Thyroid gland (tissue), 4 donors: Measurements from ENCODE around the gene FAM193B. TPM values are rescaled to one million over a fixed set of nuclear protein-coding genes. Genes with fewer than 3 reads are reported as not detected.
A peak's percentile ranks its signal among the peaks of the same experiment; 100 is the strongest.

Experiments
- DNase-seq, 2 donors: peaks; one replicate each; pipeline ENCODE4 v3.0.0-alpha.2; 2019
- H3K27ac ChIP-seq, 3 donors: fragments of 200-600 bp; sonication (generic); 1 replicate in 2 of 3; 2 replicates in 1 of 3; pipeline ENCODE4 v1.5.1; 2016 to 2019; ENCODE audit warnings: mild to moderate bottlenecking in 1 of 3, moderate library complexity in 1 of 3
- H3K27me3 ChIP-seq: fragments of 200-600 bp; sonication (generic); one replicate; pipeline ENCODE4 v1.5.1; 2019
- H3K36me3 ChIP-seq, 2 donors: fragments of 200-600 bp; sonication (generic); one replicate each; pipeline ENCODE4 v1.5.1; 2016 to 2019
- H3K4me1 ChIP-seq, 2 donors: fragments of 200-600 bp; sonication (generic); one replicate each; pipeline ENCODE4 v1.5.1; 2017 to 2019
- H3K4me3 ChIP-seq, 3 donors: fragments of 200-600 bp; sonication (generic); replicated peaks in 1 of 3; 1 replicate in 2 of 3; 2 replicates in 1 of 3; pipeline ENCODE4 v1.5.1; 2016; ENCODE audit warnings: mild to moderate bottlenecking in 1 of 3
- H3K9me3 ChIP-seq: fragments of 200-600 bp; sonication (generic); one replicate; pipeline ENCODE4 v1.5.1; 2017
- CTCF ChIP-seq, 6 experiments: fragments of 200-600 bp in 3 of 6; fragments of 450-650 bp in 3 of 6; sonication (generic) in 3 of 6; IDR thresholded peaks; one replicate each; pipeline ENCODE4 v1.5.1; 2016 to 2019; ENCODE audit warnings: antibody characterized with exemption in 6 of 6, mild to moderate bottlenecking in 2 of 6, inconsistent platforms in 1 of 6, moderate library complexity in 1 of 6
- POLR2A ChIP-seq, 2 donors: fragments of 450-650 bp; IDR thresholded peaks; one replicate each; pipeline ENCODE4 v1.6.1; 2017; ENCODE audit warnings: antibody characterized with exemption in 2 of 2, mild to moderate bottlenecking in 2 of 2, moderate library complexity in 1 of 2
- WGBS, 2 donors: methylation state at CpG; one replicate each; pipeline ENCODE4 v1.1.5; 2017; 5-methylcytosine and 5-hydroxymethylcytosine counted together
- intact Hi-C: fragments of 100-400 bp; cut with DNase I; formaldehyde crosslinking; loops from one replicate; pipeline ENCODE4 v1.15.1; 2023
- total RNA-seq, 4 donors: library from RNA; depleted of rRNA; stranded (reverse); fragments of >200 nt; gene quantifications; one replicate each; pipeline ENCODE4 v1.2.3, GENCODE V29; 2016

Gene FAM193B
- total RNA-seq, 4 donors from 2014 or later, result 38.0 to 54.7 (median 46.6) TPM

GRCh38 chr5:177555665-177556064 is 1.3 kb upstream of the FAM193B start:
- no peaks in the 10 kb centered on the region for H3K9me3 ChIP-seq
- no peak overlapping the region for H3K27ac ChIP-seq
- DNase-seq, result no peak
- H3K27me3 ChIP-seq, result no peaks in the 10 kb centered on the region
- no peak overlapping the region for H3K4me3 ChIP-seq
- intact Hi-C loops, result no loop called here
- TF ChIP-seq CTCF (IDR thresholded peaks at IDR 0.05) (no peak), POLR2A (IDR thresholded peaks at IDR 0.05) (no peak)
- H3K4me1 ChIP-seq, result peaks cover 11 to 13% of the 10 kb centered on the region in 2 donors
- 93% methylated on average over 5 of the region's 5 CpGs for WGBS, 2 donors
- no peaks in the 10 kb centered on the region for H3K36me3 ChIP-seq

- Histone ChIP-seq H3K4me3 (no peak overlapping the region), H3K27me3 (no peaks in the 10 kb centered on the region), H3K4me1 (peaks cover 11 to 13% of the 10 kb centered on the region in 2 donors), H3K36me3 (no peaks in the 10 kb centered on the region), H3K9me3 (no peaks in the 10 kb centered on the region), H3K27ac (no peak overlapping the region)
- TF ChIP-seq CTCF (IDR thresholded peaks at IDR 0.05), result no peak
- TF ChIP-seq POLR2A (IDR thresholded peaks at IDR 0.05), result no peak
- no peak for DNase-seq
- 93 to 95% methylated on average over 2 of the region's 2 CpGs for WGBS, 2 donors
- intact Hi-C loops, result no loop called here
Measured at GRCh38 chr5:177555228-177555627, 865 bp upstream of the FAM193B start.

- Histone ChIP-seq H3K27ac (peak overlapping the region in 2 of 3 donors; percentile 57 to 75), H3K4me3 (peak overlapping the region; percentile 35 to 92 (median 61)), H3K9me3 (no peaks in the 10 kb centered on the region), H3K4me1 (peaks cover 11 to 13% of the 10 kb centered on the region in 2 donors), H3K36me3 (no peaks in the 10 kb centered on the region), H3K27me3 (no peaks in the 10 kb centered on the region)
- peak; percentile 30 to 38 for DNase-seq
- WGBS, 2 donors, result 7% methylated on average over 3 of the region's 72 CpGs; no CpG with 5 or more reads in 1 of the 2 donors
- intact Hi-C loops, result no loop called here
- no peak for TF ChIP-seq POLR2A (IDR thresholded peaks at IDR 0.05)
- no peak for TF ChIP-seq CTCF (IDR thresholded peaks at IDR 0.05)
Measured at GRCh38 chr5:177553671-177554429, 513 bp downstream of the FAM193B start.

GRCh38 chr5:177552839-177553455 is 1.4 kb downstream of the FAM193B start:
- Histone ChIP-seq H3K4me3 (peak overlapping the region in 2 of 3 donors; percentile 35 to 92), H3K27me3 (no peaks in the 10 kb centered on the region), H3K36me3 (no peaks in the 10 kb centered on the region), H3K27ac (no peak overlapping the region), H3K4me1 (peaks cover 11 to 17% of the 10 kb centered on the region in 2 donors), H3K9me3 (no peaks in the 10 kb centered on the region)
- intact Hi-C loops, result no loop called here
- WGBS, 2 donors, result 57 to 60% methylated on average over 14 to 16 of the region's 16 CpGs
- no peak for DNase-seq
- TF ChIP-seq CTCF (IDR thresholded peaks at IDR 0.05) (no peak), POLR2A (IDR thresholded peaks at IDR 0.05) (no peak)

- Histone ChIP-seq H3K36me3 (no peaks in the 10 kb centered on the region), H3K27ac (no peak overlapping the region), H3K4me1 (peaks cover 11 to 31% of the 10 kb centered on the region in 2 donors), H3K4me3 (no peak overlapping the region), H3K27me3 (no peaks in the 10 kb centered on the region), H3K9me3 (no peaks in the 10 kb centered on the region)
- intact Hi-C loops, result no loop called here
- no peak for DNase-seq
- TF ChIP-seq CTCF (IDR thresholded peaks at IDR 0.05) (no peak), POLR2A (IDR thresholded peaks at IDR 0.05) (no peak)
- 86% methylated on average over 1 of the region's 1 CpG for WGBS, 2 donors
Measured at GRCh38 chr5:177550122-177550521, 4.2 kb downstream of the FAM193B start.
